Measurements from ENCODE around the gene TMEM109. TPM values are rescaled to one million over a fixed set of nuclear protein-coding genes. Genes with fewer than 3 reads are reported as not detected.

TMEM109 gene
- total and polyA plus RNA-seq, 9 of the 15 experiments (the other 6 are each of a cell fraction or from before 2014, with no cell fraction given) = 9.2 to 71.3 (median 30.5) TPM

DNA sequence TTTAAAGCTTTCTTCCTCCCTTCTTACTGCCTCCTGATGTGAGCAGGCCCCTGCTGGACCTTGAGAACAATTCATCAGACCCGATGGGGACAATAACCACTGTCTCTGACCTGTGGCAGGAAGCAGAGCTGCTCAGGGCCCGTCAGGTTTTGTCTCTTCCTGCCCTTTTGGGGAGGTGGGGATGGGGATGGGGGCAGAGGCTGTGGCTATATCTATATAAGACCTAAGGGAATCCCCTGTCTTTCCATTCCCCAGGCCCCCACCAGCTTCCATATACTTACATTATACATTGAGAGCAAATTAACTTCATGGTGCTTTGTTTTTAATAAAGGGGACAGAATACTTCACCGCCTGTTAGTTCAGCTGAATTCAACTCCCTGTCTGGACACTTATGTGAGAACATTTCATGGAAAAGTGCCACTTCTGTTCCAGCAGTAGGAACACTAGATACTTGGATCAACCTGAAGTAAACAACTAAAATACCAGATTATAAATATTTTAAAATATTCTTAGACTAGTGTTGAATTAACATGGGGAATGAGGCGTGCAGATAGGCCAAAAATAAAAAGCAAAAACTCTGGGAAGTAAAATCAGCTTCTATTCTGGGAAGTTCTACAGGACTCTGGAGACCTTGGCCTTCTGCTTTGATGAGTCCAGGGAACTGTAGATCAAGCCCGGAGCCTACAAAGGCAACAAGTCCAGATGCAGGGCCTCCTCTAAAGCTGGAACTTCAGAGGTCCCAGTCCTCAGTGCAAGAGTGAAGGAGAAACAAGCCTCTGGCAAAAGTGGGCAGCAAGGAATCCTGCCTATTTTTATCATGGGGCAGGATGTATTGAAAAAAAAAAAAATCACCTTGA is 35.5 kb upstream of the TMEM109 start:
- Histone ChIP-seq H3K4me1 (replicated peaks in 1 of 2; ENCODE audit: control insufficient read depth in 2 of 2, insufficient read depth in 2 of 2, low read length in 2 of 2) (peaks cover 0 to 6% of the 10 kb centered on the region in 2 experiments; a peak in 3 of 5 replicates), H3K27me3 (ENCODE audit: control insufficient read depth in 2 of 2, insufficient read depth in 2 of 2, low read length in 2 of 2) (no peaks in the 10 kb centered on the region), H3K9me3 (replicated peaks; ENCODE audit: control insufficient read depth, insufficient read depth, low read depth, low read length) (no peaks in the 10 kb centered on the region), H3K27ac (ENCODE audit: extremely low read depth, low read depth, low read length) (no peak overlapping the region), H3K9ac (ENCODE audit: insufficient read depth in 1 of 2, low read depth in 2 of 2, low read length in 2 of 2) (no peak overlapping the region), H3K79me2 (ENCODE audit: control insufficient read depth, insufficient read depth, low read length) (no peaks in the 10 kb centered on the region), H4K20me1 (replicated peaks; ENCODE audit: control insufficient read depth, insufficient read depth, low read length) (no peaks in the 10 kb centered on the region), H3K9me1 (ENCODE audit: control insufficient read depth, insufficient read depth, low read length) (peaks cover 3% of the 10 kb centered on the region), H3K36me3 (ENCODE audit: control insufficient read depth, insufficient read depth, low read length) (peaks cover 19% of the 10 kb centered on the region; the same call in 2 of the 3 replicates), H3K4me2 (ENCODE audit: insufficient read depth, low read length) (no peak overlapping the region), H3K4me3 (no peak overlapping the region), H2AFZ (ENCODE audit: low read depth, low read length) (no peak overlapping the region)
- in situ Hi-C loops (cut with MboI) = no loop called here
- no peak for FAIRE-seq
- no peak for ATAC-seq
- ChIA-PET CTCF (ENCODE audit: low intra/inter-chr PET ratio) (interaction anchor here (0.6 kb wide), 1 partner anchor 267 kb away, joined by 4 read pairs; no protein-coding TSS in a partner anchor), POLR2A (interaction anchor here (1.1 kb wide), 1 partner anchor 9 kb away, joined by 3 read pairs; no protein-coding TSS in a partner anchor)
- no peak for DNase-seq (ENCODE audit: extremely low read depth in 1 of 4, low spot score in 3 of 4)
- 71% methylated on average over 5 of the region's 5 CpGs for WGBS (ENCODE audit: insufficient coverage, low coverage, missing lambda C conversion rate)
- intact Hi-C loops (cut with micrococcal nuclease) = no loop called here
- no TSS peak for BruUV-seq (replicated peaks)
- TF ChIP-seq ETS2 (tag; IDR thresholded peaks at IDR 0.05; ENCODE audit: borderline replicate concordance, poor library complexity, severe bottlenecking) = no peak
- no peak for TF ChIP-seq STAT5B (CRISPR knock-in tag; IDR thresholded peaks at IDR 0.05)
- TF ChIP-seq COPS2 (conservative IDR thresholded peaks at IDR 0.05) = no peak
- TF ChIP-seq IFI16 (CRISPR knock-in tag; IDR thresholded peaks at IDR 0.05) = no peak
- TF ChIP-seq, protein P1, sequence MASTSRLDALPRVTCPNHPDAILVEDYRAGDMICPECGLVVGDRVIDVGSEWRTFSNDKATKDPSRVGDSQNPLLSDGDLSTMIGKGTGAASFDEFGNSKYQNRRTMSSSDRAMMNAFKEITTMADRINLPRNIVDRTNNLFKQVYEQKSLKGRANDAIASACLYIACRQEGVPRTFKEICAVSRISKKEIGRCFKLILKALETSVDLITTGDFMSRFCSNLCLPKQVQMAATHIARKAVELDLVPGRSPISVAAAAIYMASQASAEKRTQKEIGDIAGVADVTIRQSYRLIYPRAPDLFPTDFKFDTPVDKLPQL (IDR thresholded peaks at IDR 0.05; ENCODE audit: extremely low read depth, insufficient read length) = no peak
- no peak for TF ChIP-seq CEBPG (CRISPR knock-in tag; IDR thresholded peaks at IDR 0.05)
- TF ChIP-seq CEBPG (tag; conservative IDR thresholded peaks at IDR 0.05 in 1 of 2, IDR thresholded peaks at IDR 0.05 in 1 of 2) = no peak
- no peak for TF ChIP-seq ETV6 (IDR thresholded peaks at IDR 0.05; ENCODE audit: borderline replicate concordance in 1 of 2, low read depth in 2 of 2, low read length in 1 of 2)
- TF ChIP-seq ETV6 (CRISPR knock-in tag; IDR thresholded peaks at IDR 0.05; ENCODE audit: borderline replicate concordance) = no peak
- TF ChIP-seq, protein P2, sequence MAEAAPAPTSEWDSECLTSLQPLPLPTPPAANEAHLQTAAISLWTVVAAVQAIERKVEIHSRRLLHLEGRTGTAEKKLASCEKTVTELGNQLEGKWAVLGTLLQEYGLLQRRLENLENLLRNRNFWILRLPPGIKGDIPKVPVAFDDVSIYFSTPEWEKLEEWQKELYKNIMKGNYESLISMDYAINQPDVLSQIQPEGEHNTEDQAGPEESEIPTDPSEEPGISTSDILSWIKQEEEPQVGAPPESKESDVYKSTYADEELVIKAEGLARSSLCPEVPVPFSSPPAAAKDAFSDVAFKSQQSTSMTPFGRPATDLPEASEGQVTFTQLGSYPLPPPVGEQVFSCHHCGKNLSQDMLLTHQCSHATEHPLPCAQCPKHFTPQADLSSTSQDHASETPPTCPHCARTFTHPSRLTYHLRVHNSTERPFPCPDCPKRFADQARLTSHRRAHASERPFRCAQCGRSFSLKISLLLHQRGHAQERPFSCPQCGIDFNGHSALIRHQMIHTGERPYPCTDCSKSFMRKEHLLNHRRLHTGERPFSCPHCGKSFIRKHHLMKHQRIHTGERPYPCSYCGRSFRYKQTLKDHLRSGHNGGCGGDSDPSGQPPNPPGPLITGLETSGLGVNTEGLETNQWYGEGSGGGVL (CRISPR knock-in tag; IDR thresholded peaks at IDR 0.05) = no peak
- no peak for TF ChIP-seq GATAD2B (IDR thresholded peaks at IDR 0.05; ENCODE audit: borderline replicate concordance)
- TF ChIP-seq, protein P3, sequence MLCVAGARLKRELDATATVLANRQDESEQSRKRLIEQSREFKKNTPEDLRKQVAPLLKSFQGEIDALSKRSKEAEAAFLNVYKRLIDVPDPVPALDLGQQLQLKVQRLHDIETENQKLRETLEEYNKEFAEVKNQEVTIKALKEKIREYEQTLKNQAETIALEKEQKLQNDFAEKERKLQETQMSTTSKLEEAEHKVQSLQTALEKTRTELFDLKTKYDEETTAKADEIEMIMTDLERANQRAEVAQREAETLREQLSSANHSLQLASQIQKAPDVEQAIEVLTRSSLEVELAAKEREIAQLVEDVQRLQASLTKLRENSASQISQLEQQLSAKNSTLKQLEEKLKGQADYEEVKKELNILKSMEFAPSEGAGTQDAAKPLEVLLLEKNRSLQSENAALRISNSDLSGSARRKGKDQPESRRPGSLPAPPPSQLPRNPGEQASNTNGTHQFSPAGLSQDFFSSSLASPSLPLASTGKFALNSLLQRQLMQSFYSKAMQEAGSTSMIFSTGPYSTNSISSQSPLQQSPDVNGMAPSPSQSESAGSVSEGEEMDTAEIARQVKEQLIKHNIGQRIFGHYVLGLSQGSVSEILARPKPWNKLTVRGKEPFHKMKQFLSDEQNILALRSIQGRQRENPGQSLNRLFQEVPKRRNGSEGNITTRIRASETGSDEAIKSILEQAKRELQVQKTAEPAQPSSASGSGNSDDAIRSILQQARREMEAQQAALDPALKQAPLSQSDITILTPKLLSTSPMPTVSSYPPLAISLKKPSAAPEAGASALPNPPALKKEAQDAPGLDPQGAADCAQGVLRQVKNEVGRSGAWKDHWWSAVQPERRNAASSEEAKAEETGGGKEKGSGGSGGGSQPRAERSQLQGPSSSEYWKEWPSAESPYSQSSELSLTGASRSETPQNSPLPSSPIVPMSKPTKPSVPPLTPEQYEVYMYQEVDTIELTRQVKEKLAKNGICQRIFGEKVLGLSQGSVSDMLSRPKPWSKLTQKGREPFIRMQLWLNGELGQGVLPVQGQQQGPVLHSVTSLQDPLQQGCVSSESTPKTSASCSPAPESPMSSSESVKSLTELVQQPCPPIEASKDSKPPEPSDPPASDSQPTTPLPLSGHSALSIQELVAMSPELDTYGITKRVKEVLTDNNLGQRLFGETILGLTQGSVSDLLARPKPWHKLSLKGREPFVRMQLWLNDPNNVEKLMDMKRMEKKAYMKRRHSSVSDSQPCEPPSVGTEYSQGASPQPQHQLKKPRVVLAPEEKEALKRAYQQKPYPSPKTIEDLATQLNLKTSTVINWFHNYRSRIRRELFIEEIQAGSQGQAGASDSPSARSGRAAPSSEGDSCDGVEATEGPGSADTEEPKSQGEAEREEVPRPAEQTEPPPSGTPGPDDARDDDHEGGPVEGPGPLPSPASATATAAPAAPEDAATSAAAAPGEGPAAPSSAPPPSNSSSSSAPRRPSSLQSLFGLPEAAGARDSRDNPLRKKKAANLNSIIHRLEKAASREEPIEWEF (CRISPR knock-in tag; IDR thresholded peaks at IDR 0.05) = no peak

Measured in K562 (cell line).